ENCODE data around the gene ASCC3.

Gene ASCC3, protein sequence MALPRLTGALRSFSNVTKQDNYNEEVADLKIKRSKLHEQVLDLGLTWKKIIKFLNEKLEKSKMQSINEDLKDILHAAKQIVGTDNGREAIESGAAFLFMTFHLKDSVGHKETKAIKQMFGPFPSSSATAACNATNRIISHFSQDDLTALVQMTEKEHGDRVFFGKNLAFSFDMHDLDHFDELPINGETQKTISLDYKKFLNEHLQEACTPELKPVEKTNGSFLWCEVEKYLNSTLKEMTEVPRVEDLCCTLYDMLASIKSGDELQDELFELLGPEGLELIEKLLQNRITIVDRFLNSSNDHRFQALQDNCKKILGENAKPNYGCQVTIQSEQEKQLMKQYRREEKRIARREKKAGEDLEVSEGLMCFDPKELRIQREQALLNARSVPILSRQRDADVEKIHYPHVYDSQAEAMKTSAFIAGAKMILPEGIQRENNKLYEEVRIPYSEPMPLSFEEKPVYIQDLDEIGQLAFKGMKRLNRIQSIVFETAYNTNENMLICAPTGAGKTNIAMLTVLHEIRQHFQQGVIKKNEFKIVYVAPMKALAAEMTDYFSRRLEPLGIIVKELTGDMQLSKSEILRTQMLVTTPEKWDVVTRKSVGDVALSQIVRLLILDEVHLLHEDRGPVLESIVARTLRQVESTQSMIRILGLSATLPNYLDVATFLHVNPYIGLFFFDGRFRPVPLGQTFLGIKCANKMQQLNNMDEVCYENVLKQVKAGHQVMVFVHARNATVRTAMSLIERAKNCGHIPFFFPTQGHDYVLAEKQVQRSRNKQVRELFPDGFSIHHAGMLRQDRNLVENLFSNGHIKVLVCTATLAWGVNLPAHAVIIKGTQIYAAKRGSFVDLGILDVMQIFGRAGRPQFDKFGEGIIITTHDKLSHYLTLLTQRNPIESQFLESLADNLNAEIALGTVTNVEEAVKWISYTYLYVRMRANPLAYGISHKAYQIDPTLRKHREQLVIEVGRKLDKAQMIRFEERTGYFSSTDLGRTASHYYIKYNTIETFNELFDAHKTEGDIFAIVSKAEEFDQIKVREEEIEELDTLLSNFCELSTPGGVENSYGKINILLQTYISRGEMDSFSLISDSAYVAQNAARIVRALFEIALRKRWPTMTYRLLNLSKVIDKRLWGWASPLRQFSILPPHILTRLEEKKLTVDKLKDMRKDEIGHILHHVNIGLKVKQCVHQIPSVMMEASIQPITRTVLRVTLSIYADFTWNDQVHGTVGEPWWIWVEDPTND (N-terminal part only)

DNA sequence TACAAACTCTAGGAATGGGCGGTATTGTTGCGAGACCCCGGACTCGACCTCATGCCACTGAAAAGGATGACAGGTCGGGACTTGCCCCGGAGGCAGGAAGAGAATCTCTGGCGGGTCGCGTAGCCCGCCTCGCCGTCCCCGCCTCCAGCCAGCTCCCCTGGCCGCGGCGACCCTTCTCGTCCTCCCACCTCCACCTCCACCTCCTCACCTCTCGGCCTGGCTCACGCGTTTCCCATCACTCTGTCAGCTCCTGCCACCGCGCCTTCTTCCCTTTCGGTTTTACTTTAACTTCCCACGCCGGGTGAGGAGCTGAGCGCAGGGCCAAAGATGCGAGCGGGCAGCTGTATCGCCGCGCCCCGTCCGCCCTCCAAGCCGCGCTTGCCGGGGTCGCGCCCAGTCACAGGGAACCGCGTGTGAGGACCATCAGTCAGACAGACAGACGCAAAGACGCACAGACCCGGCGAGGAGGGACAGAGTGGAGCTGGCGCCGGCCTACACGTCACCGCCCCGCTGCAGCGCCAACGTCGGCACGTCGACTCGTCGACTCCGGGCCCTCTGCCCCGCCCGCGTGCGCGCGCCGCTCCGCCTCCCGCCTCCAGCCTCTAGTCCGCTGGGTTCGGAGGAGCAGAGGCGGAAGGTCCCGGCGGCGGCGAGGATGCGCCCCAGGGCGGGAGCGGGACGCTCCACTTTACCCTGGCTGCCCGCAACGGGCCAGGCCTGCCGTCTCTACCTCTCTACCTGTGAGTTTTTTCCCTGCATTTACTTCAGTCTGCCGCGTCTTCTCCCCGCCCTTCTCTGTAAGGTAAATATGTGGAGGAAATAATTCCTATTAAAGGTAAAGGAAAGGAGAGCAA, at the start of gene ASCC3:
ASCC3 (minus strand) TSS at position 477 of the 854 bp plus-strand sequence. CDS start 13,332 bp downstream, outside the sequence.
- Histone ChIP-seq H3K4me2 (ENCODE audit: low read length) (peak within 1 kb of the TSS; percentile 88), H4K20me1 (ENCODE audit: control insufficient read depth, insufficient read depth, low read depth, low read length) (no peaks in the 10 kb centered on the region), H3K4me3 (ENCODE audit: low read length) (peak within 1 kb of the TSS; percentile 99), H3K36me3 (ENCODE audit: control insufficient read depth, low read length) (peaks cover 32% of the 10 kb centered on the region), H3K9me3 (ENCODE audit: control insufficient read depth, insufficient read depth, low read length) (peaks cover 2% of the 10 kb centered on the region; the same call in 1 of the 2 replicates), H3F3A (ENCODE audit: control insufficient read depth, insufficient read depth) (no peaks in the 10 kb centered on the region), H3K27ac (ENCODE audit: low read depth, low read length) (peak within 1 kb of the TSS; percentile 54), H3K79me2 (ENCODE audit: control insufficient read depth, low read length) (peaks cover 63% of the 10 kb centered on the region), H3K27me3 (ENCODE audit: control insufficient read depth, low read length) (no peaks in the 10 kb centered on the region), H3K4me1 (ENCODE audit: control insufficient read depth, low read length) (peaks cover 27% of the 10 kb centered on the region), H3K9me2 (replicated peaks; ENCODE audit: control insufficient read depth, low read length) (no peaks in the 10 kb centered on the region)
- TF ChIP-seq, protein P1, sequence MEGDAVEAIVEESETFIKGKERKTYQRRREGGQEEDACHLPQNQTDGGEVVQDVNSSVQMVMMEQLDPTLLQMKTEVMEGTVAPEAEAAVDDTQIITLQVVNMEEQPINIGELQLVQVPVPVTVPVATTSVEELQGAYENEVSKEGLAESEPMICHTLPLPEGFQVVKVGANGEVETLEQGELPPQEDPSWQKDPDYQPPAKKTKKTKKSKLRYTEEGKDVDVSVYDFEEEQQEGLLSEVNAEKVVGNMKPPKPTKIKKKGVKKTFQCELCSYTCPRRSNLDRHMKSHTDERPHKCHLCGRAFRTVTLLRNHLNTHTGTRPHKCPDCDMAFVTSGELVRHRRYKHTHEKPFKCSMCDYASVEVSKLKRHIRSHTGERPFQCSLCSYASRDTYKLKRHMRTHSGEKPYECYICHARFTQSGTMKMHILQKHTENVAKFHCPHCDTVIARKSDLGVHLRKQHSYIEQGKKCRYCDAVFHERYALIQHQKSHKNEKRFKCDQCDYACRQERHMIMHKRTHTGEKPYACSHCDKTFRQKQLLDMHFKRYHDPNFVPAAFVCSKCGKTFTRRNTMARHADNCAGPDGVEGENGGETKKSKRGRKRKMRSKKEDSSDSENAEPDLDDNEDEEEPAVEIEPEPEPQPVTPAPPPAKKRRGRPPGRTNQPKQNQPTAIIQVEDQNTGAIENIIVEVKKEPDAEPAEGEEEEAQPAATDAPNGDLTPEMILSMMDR (IDR thresholded peaks at IDR 0.05; ENCODE audit: low read depth, low read length, poor library complexity, severe bottlenecking) = no peak
- TF ChIP-seq EZH2phosphoT487 (IDR thresholded peaks at IDR 0.05; ENCODE audit: borderline replicate concordance, low read length) = no peak

DNA sequence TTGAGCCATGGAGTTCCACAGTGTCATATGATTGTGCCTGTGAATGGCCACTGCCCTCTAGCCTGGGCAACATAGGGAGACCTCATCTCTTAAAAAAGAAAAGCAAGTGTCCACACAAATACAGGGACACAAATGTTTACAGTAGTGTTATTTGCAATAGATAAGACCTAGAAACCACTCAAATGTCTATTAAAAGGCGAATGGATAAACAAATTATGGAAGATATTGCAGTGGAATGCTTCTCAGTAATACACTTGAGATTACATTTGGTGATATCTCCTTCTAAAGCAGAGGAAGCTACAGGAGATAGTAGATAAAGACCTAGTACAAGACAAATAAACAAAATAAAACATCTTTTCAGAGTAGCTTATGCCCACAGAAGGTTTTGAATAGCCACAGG, 44.6 kb upstream of the ASCC3 start:
- TF ChIP-seq, protein P1 (IDR thresholded peaks at IDR 0.05; ENCODE audit: low read depth, low read length, poor library complexity, severe bottlenecking) = no peak
- TF ChIP-seq EZH2phosphoT487 (IDR thresholded peaks at IDR 0.05; ENCODE audit: borderline replicate concordance, low read length) = no peak
- Histone ChIP-seq H3K9me2 (replicated peaks; ENCODE audit: control insufficient read depth, low read length) (no peaks in the 10 kb centered on the region), H3K9me3 (ENCODE audit: control insufficient read depth, insufficient read depth, low read length) (no peaks in the 10 kb centered on the region), H3K4me2 (ENCODE audit: low read length) (no peak overlapping the region), H3K27ac (ENCODE audit: low read depth, low read length) (no peak overlapping the region), H3K79me2 (ENCODE audit: control insufficient read depth, low read length) (no peaks in the 10 kb centered on the region), H3K4me1 (ENCODE audit: control insufficient read depth, low read length) (no peaks in the 10 kb centered on the region), H3K36me3 (ENCODE audit: control insufficient read depth, low read length) (no peaks in the 10 kb centered on the region), H3K27me3 (ENCODE audit: control insufficient read depth, low read length) (no peaks in the 10 kb centered on the region), H3K4me3 (ENCODE audit: low read length) (no peak overlapping the region), H4K20me1 (ENCODE audit: control insufficient read depth, insufficient read depth, low read depth, low read length) (no peaks in the 10 kb centered on the region), H3F3A (ENCODE audit: control insufficient read depth, insufficient read depth) (no peaks in the 10 kb centered on the region)

Measured in DOHH2 (cell line).